ENCODE results near the gene TMEM232. TPM values are rescaled to one million over a fixed set of nuclear protein-coding genes. Genes with fewer than 3 reads are reported as not detected.

Gene TMEM232
- total and polyA plus RNA-seq, 8 donors, result 2.4 to 8.4 (median 5.2) TPM

DNA sequence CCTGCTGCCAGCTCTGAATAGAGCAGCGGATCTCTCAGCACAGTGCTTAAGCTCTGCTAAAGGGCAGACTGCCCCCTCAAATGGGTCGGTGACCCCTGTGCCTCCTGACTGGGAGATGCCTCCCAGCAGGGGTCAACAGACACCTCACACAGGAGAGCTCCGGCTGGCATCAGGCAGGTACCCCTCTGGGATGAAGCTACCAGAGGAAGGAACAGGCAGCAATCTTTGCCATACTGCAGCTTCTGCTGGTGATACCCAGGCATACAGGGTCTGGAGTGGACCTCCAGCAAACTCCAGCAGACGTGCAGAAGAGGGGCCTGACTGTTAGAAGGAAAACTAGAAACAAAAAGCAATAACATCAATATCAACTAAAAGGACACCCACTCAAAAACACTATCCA lies 131.6 kb downstream of the TMEM232 start:
- intact Hi-C loops (cut with DNase I), result no loop called here
- ATAC-seq (no peak), DNase-seq (peak in 1 of 4 donors; percentile 22)
- Histone ChIP-seq H3K4me3 (no peak overlapping the region), H3K4me1 (no peaks in the 10 kb centered on the region), H3K27me3 (no peaks in the 10 kb centered on the region), H3K36me3 (no peaks in the 10 kb centered on the region), H3K27ac (no peak overlapping the region), H3K9me3 (peaks cover 0 to 11% of the 10 kb centered on the region in 2 donors)
- TF ChIP-seq, protein P1, sequence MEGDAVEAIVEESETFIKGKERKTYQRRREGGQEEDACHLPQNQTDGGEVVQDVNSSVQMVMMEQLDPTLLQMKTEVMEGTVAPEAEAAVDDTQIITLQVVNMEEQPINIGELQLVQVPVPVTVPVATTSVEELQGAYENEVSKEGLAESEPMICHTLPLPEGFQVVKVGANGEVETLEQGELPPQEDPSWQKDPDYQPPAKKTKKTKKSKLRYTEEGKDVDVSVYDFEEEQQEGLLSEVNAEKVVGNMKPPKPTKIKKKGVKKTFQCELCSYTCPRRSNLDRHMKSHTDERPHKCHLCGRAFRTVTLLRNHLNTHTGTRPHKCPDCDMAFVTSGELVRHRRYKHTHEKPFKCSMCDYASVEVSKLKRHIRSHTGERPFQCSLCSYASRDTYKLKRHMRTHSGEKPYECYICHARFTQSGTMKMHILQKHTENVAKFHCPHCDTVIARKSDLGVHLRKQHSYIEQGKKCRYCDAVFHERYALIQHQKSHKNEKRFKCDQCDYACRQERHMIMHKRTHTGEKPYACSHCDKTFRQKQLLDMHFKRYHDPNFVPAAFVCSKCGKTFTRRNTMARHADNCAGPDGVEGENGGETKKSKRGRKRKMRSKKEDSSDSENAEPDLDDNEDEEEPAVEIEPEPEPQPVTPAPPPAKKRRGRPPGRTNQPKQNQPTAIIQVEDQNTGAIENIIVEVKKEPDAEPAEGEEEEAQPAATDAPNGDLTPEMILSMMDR (IDR thresholded peaks at IDR 0.05), result no peak

DNA sequence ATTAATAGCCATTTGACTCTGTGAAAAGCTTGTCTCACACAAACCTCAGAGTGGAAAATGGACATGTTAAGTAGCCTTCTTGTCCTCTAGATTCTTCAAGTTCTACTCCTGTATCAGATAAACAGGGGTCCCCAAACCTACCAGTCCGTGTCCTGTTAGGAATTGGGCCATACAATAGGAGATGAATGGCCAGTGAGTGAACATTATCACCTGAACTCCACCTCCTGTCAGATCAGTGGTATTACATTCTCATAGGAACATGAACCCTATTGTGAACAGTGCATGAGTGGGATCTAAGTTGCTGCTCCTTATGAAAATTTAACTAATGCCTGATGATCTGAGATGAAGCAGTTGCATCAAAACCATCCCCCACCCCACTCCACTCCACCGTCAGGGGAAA lies 136.3 kb downstream of the TMEM232 start:
- intact Hi-C loops (cut with DNase I), result no loop called here
- Histone ChIP-seq H3K27me3 (no peaks in the 10 kb centered on the region), H3K36me3 (no peaks in the 10 kb centered on the region), H3K9me3 (no peaks in the 10 kb centered on the region), H3K4me1 (no peaks in the 10 kb centered on the region), H3K27ac (no peak overlapping the region), H3K4me3 (no peak overlapping the region)
- TF ChIP-seq, protein P1 (IDR thresholded peaks at IDR 0.05), result peak in 1 of 2 donors; percentile 27
- ATAC-seq (peak; percentile 67), DNase-seq (no peak)

DNA sequence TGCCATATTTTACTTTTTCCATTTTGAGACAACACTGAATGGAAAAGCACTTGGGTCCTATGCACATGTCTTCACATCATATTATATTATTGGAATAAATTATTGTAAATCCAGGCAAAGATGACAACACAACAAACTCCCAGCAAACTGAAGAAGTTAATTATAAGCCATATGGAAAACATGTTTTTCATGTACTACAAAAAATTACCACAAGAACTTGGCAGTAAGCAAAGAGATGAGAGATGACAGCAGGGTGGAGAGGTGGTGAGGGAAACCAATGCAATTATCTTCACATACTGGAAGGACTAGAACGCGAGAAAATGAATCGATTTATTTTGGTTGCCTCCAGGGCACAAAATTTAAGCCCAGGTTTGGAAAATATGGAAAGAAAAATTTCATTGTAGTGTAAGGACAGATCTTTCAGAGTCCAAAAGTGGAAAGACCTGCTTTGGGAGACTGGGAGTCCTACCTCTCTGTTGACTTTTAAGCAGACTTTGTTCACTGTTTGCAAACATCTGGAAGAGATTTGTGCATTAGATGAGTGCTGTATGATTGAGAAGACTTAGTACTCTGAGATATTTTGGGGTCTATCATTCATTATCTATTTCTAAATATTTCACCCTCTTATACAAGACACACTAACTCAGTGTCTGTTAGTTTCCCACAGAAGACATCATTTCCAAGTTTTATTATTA lies 138.0 kb downstream of the TMEM232 start:
- intact Hi-C loops (cut with DNase I), result no loop called here
- no peak overlapping the region for H3K27ac ChIP-seq
- H3K27me3 ChIP-seq, result no peaks in the 10 kb centered on the region
- no peak for ATAC-seq
- H3K4me3 ChIP-seq, result no peak overlapping the region
- H3K9me3 ChIP-seq, result no peaks in the 10 kb centered on the region
- TF ChIP-seq, protein P1 (IDR thresholded peaks at IDR 0.05), result no peak
- H3K36me3 ChIP-seq, result no peaks in the 10 kb centered on the region
- DNase-seq, result no peak
- no peaks in the 10 kb centered on the region for H3K4me1 ChIP-seq

DNA sequence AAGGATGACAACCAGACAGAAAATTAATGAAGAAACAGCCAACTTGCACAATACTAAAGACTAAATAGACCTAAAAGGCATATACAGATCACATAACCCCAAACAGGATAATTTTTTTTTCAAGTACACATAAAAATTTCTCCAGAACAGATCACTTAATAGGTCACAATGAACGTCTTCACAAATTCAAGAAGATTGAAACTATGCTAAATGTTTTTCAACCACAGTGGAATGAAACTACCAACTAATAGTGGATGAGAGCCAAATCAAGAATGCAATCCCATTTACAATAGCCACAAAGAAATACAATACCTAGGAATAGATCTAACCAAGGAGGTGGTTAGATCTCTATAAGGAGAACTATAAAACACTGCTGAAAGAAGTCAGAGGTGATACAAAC lies 145.8 kb downstream of the TMEM232 start:
- no peak overlapping the region for H3K4me3 ChIP-seq
- intact Hi-C loops (cut with DNase I), result no loop called here
- TF ChIP-seq, protein P1 (IDR thresholded peaks at IDR 0.05), result no peak
- peaks cover 0 to 6% of the 10 kb centered on the region in 2 donors for H3K9me3 ChIP-seq
- H3K27me3 ChIP-seq, result no peaks in the 10 kb centered on the region
- no peaks in the 10 kb centered on the region for H3K36me3 ChIP-seq
- H3K27ac ChIP-seq, result no peak overlapping the region
- ATAC-seq (no peak), DNase-seq (no peak)
- no peaks in the 10 kb centered on the region for H3K4me1 ChIP-seq

DNA sequence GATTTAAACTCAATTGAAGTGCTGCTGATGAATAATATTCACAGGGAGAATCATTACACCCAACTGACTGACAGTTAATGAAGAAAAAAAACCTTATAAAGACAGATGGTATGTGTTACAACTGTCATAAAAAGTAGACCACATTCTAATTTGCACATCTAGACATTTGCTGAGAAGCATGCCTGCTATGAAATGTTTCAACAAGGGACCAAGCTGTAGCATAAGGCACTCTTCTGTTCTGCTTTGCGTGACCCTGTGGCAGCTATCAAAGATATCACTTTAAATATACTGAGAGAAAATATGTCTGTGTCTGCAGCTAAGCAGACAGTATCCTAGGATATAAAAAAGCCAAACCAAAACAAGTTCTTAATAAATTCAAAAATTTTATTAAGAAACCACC lies 153.7 kb downstream of the TMEM232 start:
- no peaks in the 10 kb centered on the region for H3K27me3 ChIP-seq
- intact Hi-C loops (cut with DNase I), result no loop called here
- no peak overlapping the region for H3K4me3 ChIP-seq
- H3K9me3 ChIP-seq, result peaks cover 0 to 2% of the 10 kb centered on the region in 2 donors
- TF ChIP-seq, protein P1 (IDR thresholded peaks at IDR 0.05), result no peak
- DNase-seq (no peak), ATAC-seq (no peak)
- H3K36me3 ChIP-seq, result no peaks in the 10 kb centered on the region
- H3K27ac ChIP-seq, result no peak overlapping the region
- H3K4me1 ChIP-seq, result no peaks in the 10 kb centered on the region

Measured in left lung (tissue), 10 donors.